Measurements from ENCODE around the gene HIGD1C.

GRCh38 chr12:50955288-50955687 lies 2.9 kb downstream of the HIGD1C start:
- TF ChIP-seq CTCF (IDR thresholded peaks at IDR 0.05): no peak
- TF ChIP-seq POLR2AphosphoS5 (IDR thresholded peaks at IDR 0.05): no peak
